GM19324 (cell line): ENCODE measurements around the gene ZFHX3.

Experiments used
- ATAC-seq: cut with Tn5 transposase; IDR thresholded peaks from one replicate; pipeline ENCODE4 v1.9.1; 2021; ENCODE audit warnings: mild to moderate bottlenecking, moderate library complexity; ENCODE audit not compliant: unreplicated experiment, low FRiP score

ZFHX3 gene

DNA sequence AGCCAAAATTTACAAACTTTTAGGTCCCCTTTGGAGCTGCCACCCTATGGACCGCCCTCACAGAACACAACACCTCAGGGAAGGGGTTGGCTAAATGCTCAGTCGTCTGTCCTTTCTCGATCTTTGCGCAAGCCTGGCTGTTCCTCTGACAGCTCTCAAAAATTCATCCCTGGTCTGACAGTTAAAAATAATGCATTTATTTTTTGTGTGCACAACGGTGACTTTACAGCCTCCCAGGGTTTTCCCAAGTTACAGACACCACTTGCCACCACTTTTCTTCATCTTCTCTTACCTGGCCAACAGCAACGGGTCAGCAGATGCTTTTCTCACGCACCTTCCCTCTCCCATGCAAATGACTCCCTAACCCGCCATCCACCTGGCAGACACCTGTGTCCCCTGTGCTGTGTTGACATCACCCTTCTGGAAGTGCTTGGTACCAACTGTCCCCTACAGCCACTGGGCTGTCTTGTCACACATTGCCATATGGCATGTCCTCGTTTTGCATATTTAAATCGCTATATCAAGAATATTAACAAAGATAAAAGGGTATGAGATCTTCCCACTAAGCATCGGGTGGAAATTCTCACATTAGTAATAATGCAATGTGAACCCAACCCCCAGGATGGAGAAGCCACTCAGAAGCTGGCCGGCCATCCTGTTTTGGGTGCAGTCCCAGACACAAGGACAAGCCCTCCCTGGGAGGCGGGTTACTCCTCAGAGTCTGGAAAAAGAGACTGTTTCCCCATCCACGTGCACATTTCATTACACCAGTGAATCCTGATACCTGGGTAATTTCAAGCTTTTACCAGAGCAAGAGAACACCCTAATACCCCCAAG lies 187.0 kb downstream of the ZFHX3 start:
- no peak for ATAC-seq

- no peak for ATAC-seq
Observed at GRCh38 chr16:72859581-72859980, 188.3 kb downstream of the ZFHX3 start.

- ATAC-seq, result no peak
Observed at GRCh38 chr16:72858665-72859493, 189.0 kb downstream of the ZFHX3 start.

DNA sequence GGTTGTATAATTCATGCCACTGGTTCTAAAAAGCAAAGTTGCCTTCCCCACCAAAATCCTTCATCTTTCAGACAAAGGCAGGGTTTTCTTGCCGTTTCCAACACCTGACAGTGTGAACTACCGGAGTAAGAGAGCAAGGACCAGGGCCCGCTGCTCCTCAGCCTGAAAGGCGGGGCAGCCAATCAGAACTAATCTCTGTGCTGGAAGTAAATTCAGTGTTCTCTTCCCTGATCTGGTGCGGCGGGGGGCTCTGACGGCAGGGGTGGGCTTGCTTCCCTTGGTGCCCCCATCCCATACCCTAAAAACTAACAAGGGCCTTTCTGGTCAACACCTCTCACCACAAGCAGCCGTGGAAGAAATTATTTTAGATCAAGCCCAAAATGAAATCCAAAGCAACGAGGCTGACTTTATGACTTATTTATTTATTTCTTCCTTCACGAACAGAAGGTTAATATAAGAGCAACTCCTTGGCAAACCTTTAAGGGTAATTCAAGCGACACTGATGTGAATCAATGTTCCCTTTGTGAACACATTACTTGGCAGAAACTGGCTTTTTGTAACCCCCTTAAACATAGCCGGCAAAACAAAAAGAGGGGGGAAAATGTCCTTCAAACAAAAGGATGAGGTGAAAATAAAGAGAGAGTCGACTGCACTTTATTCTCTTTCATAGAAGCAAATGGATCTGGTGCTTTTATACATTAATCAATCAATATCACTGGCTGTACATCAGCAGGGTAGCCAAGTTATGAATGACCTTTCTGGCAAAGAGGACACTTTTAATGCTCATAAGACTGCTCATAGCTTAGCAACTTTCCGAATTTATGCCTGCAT lies 189.9 kb downstream of the ZFHX3 start:
- no peak for ATAC-seq

DNA sequence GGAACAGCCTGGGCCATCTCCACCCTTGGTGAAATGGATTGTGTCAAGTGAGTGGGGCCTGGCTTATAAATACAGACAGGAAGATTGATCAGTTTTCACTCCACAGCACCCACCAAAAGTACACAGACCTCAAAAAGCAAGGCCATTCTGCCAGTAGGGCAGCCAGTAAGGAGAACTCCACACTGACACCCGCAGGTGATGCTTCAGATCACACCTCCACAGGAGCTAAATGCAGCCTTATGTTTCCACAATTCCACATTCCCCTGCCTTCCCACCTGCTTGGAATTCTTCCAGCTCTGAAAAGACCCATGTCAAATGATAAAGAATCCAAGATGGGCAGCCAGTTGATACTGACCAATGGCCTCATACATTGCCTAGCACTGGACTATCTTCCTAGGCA lies 191.1 kb downstream of the ZFHX3 start:
- no peak for ATAC-seq

DNA sequence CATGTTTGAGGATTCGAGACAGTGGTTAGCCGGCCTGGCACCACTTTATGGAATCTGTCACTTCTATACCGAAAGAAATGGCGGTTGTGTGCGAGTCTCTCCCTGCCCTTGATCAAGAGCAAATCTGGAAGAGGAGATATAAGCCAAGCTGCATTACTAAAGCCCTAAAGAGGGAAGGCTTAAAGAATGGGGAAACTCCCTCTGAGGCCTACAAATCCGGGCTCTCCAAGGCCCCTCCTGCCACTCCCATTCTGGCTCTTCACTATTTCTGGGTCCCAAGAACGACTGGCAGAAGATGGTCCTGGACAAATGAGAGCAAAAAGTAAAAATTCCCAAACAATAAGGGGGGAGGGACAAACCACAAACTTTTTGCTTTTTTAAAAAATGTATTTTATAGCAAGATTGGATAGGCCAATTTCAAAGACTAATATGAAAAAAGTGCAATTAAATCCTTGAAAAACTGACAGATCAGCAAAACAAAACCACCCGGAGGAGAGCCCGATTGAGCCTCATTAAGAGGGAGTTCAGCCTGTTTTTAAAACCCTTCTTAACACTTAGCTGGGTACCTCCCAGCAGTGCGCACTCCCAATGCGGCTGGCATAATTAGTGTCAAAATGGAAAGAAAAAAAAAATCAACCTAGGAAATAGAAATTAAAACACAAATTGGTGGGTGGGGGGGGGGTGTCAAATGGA lies 193.5 kb downstream of the ZFHX3 start:
- ATAC-seq, result no peak

- no peak for ATAC-seq
Observed at GRCh38 chr16:72853575-72854266, 194.2 kb downstream of the ZFHX3 start.

DNA sequence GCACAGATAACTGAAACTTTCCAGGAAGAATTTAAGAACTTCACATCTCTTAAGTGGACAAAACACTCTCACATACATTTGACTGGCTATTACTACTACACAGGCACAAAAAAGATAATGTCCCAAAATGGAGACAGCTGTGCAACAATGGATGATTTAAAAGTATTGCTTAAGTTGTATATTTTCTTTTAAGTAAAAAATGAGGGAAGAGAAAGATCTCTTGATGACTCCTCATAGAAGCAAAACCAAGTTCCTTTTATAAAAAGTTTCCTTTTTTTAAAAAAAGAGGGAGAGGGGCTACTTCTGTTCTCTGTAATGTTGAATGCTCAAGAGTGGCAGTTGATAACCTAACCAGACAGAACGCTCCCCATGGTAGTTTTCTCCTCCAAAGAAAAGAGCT lies 195.5 kb downstream of the ZFHX3 start:
- no peak for ATAC-seq

DNA sequence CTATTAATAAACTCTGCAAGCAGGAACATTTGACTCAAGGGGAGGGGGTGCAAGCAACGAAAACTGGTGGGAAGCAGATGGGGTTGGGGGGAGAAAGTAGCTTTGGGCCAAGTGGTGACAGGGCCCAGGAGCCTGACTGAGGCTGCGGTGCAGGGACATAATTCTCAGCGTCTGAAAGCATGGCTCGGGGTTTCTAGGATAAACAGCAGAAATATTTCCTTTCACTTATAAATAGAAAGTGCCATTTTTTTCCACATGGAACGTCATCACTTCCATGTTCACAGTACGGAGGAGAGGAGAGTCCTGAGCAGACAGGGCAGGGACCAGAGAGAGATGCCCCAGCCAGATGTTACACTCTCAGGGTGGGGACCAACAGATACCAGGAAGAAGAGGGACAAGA lies 197.1 kb downstream of the ZFHX3 start:
- no peak for ATAC-seq

GRCh38 chr16:72850021-72850420 lies 197.9 kb downstream of the ZFHX3 start:
- no peak for ATAC-seq

DNA sequence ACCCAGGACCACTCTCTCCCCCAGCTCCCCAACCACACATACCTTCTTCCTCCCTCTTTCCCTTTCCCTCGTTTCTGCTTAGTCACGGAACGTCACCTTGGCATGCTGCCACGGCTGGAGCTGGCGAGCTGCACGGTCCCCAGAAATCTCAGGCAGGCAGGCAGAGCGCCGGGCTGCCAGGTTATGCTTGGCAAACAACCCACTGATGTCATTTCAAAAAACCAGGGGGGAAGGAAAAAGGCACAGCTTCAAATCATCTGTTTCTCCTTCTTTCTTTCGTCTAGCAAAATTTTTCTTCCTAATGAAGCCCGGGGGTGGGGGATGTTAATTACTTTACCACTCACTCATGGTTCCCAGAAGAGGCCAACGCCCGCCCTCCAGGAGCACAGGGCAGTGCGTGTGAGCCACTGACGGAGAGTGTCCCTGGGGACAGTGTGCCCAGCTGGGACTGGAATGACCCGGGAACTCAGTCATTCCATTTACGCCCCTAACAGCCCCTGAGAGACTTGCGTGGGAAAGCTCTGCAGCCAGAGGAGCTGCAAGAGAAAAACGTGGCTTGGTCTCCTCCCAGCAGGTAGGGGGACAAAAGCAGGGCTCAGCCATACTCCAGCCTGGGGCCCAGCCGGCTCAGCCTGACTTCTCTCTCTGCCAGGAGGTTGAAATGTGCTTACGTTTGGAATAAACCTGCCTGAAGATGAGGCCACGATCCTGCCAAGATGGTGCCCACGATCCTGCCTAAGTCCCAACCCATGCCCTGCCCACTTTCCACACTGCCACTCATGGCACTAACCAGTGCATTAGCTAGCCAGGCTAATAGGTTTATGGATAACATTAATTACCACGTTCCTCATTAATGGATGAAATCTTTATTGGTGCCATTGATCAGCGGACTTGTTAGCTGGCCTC lies 198.9 kb downstream of the ZFHX3 start:
- no peak for ATAC-seq

DNA sequence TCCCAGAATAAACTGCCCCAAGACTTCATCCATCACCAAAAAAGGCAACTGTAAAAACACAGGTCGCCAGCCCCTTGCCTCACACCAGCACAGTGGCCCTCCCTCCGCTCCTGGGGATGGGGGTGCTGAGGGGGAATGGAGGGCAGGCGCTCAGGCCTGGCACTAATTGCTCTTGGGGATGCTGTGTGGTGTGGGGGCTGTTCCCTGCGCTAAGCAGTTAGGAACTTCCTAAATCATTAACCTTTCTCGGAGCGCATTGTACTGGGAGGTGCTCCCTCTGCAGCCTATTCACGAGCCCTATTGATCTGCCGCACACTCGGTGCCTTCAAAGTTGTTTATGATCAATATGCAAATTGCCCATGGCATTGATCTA lies 199.9 kb downstream of the ZFHX3 start:
- no peak for ATAC-seq

GRCh38 chr16:72847187-72848027 lies 200.5 kb downstream of the ZFHX3 start:
- ATAC-seq, result no peak

DNA sequence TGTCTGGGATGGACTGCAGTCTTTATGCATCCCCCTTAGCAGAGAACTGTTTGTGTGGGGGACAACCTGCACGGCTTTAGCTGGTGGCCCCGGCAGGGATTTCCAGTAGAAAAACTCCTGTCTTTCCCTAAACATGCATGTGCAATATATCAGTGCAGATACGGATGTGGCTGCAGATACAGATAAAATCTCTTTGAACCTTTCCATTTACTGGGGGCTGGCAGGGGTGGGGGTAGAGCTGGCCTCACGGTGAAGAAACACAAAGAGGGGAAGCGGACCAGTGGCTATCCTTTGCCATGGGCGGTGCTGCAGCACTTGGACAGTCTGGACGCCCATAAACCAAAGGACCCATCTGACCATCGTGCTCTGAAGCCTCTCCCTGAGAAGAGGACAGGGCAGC lies 201.3 kb downstream of the ZFHX3 start:
- no peak for ATAC-seq

- ATAC-seq, result no peak
Observed at GRCh38 chr16:72845322-72846020, 202.5 kb downstream of the ZFHX3 start.

DNA sequence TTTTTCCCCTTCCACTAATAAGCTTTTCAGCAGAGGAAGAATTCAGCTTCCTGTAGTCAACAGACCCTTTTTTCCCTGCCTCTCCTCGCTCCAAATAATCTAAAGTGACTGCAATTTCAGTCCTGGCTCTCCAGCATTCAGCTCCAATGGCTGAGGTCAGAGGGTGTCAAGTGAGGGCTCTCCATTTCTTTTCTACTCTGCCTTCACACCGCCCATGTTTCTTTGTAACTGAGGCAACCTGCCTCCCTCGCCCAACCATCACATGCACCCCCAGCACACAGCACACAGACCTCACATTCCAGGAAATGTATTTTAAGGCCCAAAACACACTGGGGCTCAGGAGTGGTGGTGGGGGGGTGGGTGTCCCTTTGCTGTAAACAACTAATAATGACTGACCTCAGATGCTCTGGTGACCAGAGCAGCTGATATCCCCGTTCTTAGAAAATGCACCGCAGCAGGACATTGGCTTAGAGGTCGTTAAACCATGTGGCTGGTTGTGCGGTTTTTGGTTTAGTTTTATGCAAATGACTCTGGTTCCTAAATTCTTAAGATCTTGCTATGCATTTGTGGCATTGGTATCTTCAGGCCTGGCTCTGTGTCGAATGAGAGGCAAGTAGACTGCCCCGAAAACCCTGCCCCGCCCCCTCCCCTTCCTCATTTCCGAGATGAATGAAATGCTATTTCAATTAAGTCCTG lies 203.6 kb downstream of the ZFHX3 start:
- ATAC-seq, result no peak

DNA sequence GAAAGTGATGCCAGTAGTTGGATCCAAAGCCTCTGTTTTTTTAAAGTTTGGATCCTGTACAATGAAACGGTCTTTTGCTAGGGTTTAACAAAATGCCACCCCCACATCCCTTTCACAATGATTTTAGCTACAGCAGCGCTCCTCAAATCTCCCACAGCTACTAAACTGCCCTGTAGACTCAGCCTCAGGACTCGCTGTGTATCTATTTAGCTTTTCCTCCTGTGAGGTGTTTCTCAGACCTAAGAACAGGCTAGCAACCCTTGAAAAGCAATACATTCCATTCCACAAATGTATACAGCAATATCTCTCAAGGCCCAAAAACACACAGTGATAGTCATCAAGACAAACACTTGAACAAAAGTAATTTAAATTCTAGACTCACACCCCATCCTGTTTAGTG lies 206.4 kb downstream of the ZFHX3 start:
- no peak for ATAC-seq
